ENCODE data around the gene RNF43.

RNF43 gene
- total RNA-seq, result 0 to 0.77 (median 0) reads per million in 17 experiments

- DNase-seq, result peak; percentile 78 to 86 (median 79)
Observed at GRCh38 chr17:58417300-58418092, at the start of gene RNF43. Gene RNF43 (minus strand): TSS chr17:58417534. CDS start chr17:58415577, 1,957 bp downstream.

DNA sequence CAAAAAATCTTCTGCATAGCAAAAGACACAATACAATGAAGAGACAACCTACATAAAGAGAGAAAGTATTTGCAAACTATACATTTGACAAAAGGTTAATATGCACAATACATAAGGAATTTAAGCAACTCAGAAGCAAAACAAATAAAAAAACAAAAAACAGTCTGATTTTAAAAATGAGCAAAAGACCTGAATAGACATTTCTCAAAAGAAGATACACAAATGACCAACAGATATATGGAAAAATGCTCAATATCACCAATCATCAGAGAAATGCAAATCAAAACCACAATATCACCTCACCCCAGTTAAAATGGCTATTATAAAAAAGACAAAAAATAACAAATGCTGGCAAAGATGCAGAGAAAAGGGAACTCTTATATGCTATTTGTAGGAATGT is 38.2 kb upstream of the RNF43 start:
- DNase-seq, result no peak

- peak in 3 of 4 experiments; percentile 11 to 25 (median 13) for DNase-seq
Observed at GRCh38 chr17:58452738-58453137, 35.4 kb upstream of the RNF43 start.

- DNase-seq, result peak; percentile 88 to 92 (median 90)
Observed at GRCh38 chr17:58447039-58447975, 30.0 kb upstream of the RNF43 start.

DNA sequence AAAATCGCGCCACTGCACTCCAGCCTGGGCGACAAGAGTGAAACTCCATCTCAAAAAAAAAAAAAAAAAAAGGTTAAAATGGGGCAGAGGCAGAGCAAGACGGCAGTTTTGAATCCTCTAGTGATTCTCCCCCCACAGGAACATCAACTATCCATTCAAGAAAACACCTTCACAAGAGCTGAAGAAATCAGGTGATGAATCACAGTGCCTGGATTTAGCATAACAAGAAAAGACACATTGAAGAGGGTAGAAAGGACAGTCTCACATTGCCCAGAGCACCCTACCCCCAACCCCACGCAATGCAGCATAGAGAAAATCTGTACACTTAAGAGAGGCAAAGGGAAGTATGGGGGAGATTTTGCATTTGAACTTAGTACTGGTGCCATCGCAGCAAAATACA is 28.8 kb upstream of the RNF43 start:
- DNase-seq, result no peak

GRCh38 chr17:58436805-58437239 is 19.5 kb upstream of the RNF43 start:
- no peak for DNase-seq

DNA sequence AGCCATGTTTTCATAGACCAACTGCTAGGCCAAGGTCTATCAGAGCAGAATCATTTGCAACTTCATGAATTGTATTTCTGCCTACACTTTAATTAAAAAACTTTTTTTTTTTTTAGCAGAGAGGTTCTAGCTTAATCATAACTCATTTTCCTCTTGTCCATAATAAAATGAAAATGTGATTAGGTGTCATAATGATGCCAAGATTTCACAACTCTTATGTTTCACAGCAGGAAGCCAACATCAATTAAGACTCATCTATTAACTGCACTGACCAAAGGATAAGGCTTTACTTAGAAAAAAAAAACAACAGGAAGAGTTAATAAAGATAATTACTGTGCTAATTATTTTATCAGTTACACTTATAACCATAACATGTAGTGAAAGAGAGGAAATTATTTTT is 18.9 kb upstream of the RNF43 start:
- no peak for DNase-seq

- DNase-seq, result no peak
Observed at GRCh38 chr17:58432806-58433573, 15.7 kb upstream of the RNF43 start.

DNA sequence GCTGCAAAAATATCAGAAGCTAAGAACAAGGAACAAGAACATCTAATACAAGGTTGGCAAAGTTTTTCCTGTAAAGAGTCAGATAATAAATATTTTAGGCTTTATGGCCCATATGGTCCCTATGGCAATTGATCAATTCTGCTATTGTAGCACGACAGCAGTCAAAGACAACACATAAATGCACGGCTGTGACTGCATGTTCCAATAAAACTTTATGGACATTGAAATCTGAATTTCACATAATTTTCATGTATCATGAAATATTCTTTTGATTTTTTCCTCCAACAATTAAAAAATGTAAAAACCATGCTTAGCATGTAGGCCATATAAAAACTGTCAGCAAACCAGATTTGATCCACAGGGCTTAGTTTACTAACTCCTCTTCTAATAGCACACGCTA is 10.5 kb upstream of the RNF43 start:
- DNase-seq, result no peak

DNA sequence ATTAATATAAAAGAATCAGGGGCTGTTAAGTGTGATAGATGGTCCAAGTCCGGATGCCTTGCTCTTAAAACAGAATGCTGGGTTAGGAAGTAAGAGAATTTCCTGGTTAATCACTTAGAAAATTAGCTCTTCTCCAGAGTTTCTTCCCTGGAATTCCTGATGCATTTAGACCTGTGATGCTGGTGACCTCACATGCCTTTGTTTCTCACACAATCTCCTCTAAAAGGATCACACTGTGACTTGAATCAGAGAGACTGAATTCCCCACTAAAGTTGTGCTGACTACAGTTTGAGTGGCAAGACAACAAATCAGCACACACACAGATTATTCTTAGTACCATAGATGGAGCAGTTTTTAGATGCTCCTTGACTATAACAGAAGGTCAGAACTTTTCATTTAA is 4.4 kb upstream of the RNF43 start:
- DNase-seq, result no peak

GRCh38 chr17:58420827-58421226 is 3.5 kb upstream of the RNF43 start:
- DNase-seq, result peak in 1 of 4 experiments; percentile 8

DNA sequence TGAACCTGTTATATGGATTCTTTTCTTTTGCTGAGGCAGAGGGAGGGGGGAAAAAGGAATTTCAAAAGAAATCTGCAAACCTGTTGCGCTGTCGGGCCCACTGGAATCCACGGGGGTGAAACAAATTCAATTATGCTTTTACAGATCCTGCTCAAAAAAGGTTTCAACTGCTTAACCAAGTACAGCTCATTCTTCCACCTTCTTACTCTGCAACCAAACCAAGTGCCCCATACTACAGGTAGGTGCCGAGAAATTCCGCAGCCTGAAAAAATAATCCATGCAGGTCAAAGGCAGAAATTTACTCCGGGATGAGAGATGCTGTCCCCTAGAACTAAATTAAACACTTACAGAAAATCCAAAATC is 416 bp downstream of the RNF43 start:
- DNase-seq, result no peak

DNA sequence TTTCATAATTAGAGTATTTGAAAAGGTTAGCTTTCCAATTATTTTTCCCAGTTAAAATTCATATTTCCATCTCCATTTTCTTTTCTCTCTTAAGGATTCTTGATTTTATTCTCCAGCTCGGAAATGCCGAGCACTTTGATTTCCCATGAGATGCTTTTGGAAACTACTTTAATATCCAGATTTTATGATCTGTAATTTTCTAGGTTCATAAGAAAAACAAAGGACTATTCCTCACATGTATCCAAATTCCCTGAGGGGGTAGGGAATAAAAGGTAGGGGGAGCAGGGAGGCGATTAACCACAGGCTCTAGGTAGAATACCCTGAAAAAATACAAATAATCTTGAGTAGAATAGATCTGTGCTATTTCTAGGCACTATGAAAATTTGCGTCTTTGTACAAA is 938 bp downstream of the RNF43 start:
- DNase-seq, result no peak

DNA sequence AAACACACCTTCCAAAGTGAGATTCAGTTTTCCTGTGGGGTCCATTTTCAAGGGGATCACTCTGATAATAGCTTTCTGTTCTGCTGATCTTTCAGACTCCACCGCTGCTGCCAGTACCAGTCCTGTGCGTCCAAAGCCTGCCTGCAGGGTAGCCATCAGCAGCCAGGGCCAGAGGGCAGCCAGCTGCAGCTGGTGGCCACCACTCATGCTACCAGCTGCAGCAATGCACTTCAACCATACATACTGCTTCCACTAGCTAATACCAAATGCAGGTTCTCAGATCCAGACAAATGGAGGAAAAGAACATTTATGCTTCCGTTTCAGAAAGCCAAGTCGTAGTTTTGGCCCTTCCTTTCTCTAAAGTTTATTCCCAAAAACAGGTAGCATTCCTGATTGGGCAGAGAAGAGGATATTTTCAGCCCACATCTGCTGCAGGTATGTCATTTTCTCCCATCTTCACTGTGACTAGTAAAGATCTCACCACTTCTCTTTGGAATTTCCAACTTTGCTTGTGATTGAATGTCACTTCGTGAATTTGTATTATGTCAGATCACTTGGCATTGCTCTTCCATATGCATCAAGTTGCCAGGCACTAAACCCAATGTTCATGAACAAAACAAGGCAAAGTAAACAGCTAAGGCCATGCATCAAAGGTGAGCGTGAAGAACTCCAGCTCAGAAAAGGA is 1.8 kb downstream of the RNF43 start:
- DNase-seq, result no peak

GRCh38 chr17:58414596-58414997 is 2.7 kb downstream of the RNF43 start:
- DNase-seq, result no peak

GRCh38 chr17:58413684-58414083 is 3.6 kb downstream of the RNF43 start:
- DNase-seq, result no peak

GRCh38 chr17:58412961-58413586 is 4.3 kb downstream of the RNF43 start:
- no peak for DNase-seq

- no peak for DNase-seq
Observed at GRCh38 chr17:58412064-58412703, 5.2 kb downstream of the RNF43 start.

DNA sequence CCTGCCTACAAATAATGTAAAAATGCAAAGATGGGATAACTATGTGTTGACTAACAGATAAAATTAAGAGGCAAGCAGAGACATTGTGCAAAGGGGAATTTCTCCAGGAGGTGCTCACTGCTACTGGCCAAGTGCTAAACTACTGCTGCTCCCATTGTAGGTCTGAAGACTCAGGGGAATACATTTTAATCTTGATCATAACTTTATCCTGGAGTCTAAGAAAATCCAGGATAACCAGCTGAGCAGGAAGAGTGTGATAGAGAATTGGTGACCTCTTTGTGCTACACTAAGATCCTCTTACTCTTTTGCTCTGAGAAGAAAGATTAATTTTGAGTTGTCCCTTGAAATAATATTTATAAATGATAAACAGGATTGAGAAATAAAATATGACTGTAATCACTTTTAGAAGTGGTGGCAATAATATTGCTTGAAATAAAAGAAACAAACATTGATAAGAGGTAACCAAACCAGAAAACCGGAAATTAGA is 5.9 kb downstream of the RNF43 start:
- DNase-seq, result no peak

DNA sequence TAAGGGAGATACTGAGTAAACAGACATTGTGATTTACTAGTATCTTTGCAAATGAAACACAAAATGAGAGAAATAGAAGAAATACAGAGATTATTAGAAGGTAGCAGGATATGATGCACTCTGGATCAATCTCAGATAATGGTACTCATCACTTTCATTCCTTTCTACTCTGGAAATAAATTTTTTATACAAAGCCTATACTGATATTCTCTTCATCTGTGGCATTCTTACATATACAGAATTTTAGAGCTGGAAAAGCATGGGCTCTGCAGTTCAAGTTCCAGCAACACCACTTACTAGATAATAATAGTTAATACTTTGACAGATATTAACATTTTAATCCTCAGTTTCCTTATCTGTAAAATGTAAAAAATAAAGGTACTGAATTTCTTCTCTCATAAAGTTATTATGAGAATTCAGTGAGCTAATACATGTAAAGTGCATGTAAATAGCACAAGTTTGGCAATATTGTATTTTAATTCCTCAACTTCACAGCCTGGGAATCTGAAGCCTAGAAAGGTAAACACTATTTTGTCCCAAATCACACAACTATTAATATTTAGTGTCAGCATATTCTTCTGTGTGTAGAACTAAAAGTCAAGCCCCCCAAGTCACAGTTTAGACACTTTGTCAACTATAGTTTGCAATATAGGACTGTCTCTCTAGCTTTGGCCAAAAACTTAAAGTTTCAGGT is 6.5 kb downstream of the RNF43 start:
- no peak for DNase-seq

Measured in suppressor macrophage (primary cell).